KMS-11 (cell line): Measurements from ENCODE around the gene UGT2B7.
"Not testable (repeated sequence)": the region's sequence is repeated elsewhere in the genome, so short reads cannot be mapped to it uniquely, and the experiment has no call there.

Source experiments
- H2AFZ ChIP-seq: fragments of 200-600 bp; sonication (generic); 2 replicates; pipeline ENCODE4 v1.6.1; 2016; ENCODE audit warnings: antibody characterized with exemption, mixed run types, low read depth
- H3K27ac ChIP-seq: fragments of 200-600 bp; sonication (generic); 2 replicates; pipeline ENCODE4 v1.6.1; 2016; ENCODE audit warnings: mild to moderate bottlenecking, mixed run types
- H3K27me3 ChIP-seq: fragments of 200-600 bp; sonication (generic); 2 replicates; pipeline ENCODE4 v1.6.1; 2017; ENCODE audit warnings: mild to moderate bottlenecking, low read depth, mixed run types, moderate library complexity; ENCODE audit not compliant: insufficient read depth
- H3K36me3 ChIP-seq: fragments of 200-600 bp; sonication (generic); 2 replicates; pipeline ENCODE4 v1.6.1; 2017; ENCODE audit warnings: mild to moderate bottlenecking, mixed run types; ENCODE audit not compliant: insufficient read depth
- H3K4me1 ChIP-seq: fragments of 200-600 bp; sonication (generic); 2 replicates; pipeline ENCODE4 v1.6.1; 2016; ENCODE audit warnings: mild to moderate bottlenecking, low read depth, mixed run types; ENCODE audit not compliant: poor library complexity, severe bottlenecking
- H3K4me2 ChIP-seq: fragments of 200-600 bp; sonication (generic); 2 replicates; pipeline ENCODE4 v1.7.0; 2016; ENCODE audit warnings: mild to moderate bottlenecking, mixed run types
- H3K4me3 ChIP-seq: fragments of 200-600 bp; sonication (generic); IDR thresholded peaks from 2 replicates; pipeline ENCODE4 v1.6.1; 2017; ENCODE audit warnings: low read depth, low read length, mixed read lengths; ENCODE audit not compliant: insufficient read depth
- H3K79me2 ChIP-seq: fragments of 200-600 bp; sonication (generic); 2 replicates; pipeline ENCODE4 v1.6.1; 2016; ENCODE audit warnings: low read depth, mixed run types; ENCODE audit not compliant: insufficient read depth
- H3K9ac ChIP-seq: fragments of 200-600 bp; sonication (generic); 2 replicates; pipeline ENCODE4 v1.6.1; 2016; ENCODE audit warnings: mild to moderate bottlenecking, mixed run types
- H4K20me1 ChIP-seq: fragments of 200-600 bp; sonication (generic); 2 replicates; pipeline ENCODE4 v1.6.1; 2016; ENCODE audit warnings: mild to moderate bottlenecking, mixed run types; ENCODE audit not compliant: insufficient read depth
- TF ChIP-seq, protein P1 (sequence below): fragments of 200-600 bp; sonication (generic); conservative IDR thresholded peaks from 2 replicates; pipeline ENCODE4 v1.6.1; 2017; ENCODE audit warnings: low read depth, mild to moderate bottlenecking, antibody characterized with exemption, low read length, moderate library complexity, mixed read lengths

Gene UGT2B7

DNA sequence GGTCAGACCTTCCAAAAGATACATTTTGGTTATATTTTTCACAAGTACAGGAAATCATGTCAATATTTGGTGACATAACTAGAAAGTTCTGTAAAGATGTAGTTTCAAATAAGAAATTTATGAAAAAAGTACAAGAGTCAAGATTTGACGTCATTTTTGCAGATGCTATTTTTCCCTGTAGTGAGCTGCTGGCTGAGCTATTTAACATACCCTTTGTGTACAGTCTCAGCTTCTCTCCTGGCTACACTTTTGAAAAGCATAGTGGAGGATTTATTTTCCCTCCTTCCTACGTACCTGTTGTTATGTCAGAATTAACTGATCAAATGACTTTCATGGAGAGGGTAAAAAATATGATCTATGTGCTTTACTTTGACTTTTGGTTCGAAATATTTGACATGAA, 536 bp downstream of the UGT2B7 start:
- Histone ChIP-seq H3K79me2 (no peaks in the 10 kb centered on the region), H3K4me2 (no peak overlapping the region)
- TF ChIP-seq, protein P1, sequence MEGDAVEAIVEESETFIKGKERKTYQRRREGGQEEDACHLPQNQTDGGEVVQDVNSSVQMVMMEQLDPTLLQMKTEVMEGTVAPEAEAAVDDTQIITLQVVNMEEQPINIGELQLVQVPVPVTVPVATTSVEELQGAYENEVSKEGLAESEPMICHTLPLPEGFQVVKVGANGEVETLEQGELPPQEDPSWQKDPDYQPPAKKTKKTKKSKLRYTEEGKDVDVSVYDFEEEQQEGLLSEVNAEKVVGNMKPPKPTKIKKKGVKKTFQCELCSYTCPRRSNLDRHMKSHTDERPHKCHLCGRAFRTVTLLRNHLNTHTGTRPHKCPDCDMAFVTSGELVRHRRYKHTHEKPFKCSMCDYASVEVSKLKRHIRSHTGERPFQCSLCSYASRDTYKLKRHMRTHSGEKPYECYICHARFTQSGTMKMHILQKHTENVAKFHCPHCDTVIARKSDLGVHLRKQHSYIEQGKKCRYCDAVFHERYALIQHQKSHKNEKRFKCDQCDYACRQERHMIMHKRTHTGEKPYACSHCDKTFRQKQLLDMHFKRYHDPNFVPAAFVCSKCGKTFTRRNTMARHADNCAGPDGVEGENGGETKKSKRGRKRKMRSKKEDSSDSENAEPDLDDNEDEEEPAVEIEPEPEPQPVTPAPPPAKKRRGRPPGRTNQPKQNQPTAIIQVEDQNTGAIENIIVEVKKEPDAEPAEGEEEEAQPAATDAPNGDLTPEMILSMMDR = no peak

DNA sequence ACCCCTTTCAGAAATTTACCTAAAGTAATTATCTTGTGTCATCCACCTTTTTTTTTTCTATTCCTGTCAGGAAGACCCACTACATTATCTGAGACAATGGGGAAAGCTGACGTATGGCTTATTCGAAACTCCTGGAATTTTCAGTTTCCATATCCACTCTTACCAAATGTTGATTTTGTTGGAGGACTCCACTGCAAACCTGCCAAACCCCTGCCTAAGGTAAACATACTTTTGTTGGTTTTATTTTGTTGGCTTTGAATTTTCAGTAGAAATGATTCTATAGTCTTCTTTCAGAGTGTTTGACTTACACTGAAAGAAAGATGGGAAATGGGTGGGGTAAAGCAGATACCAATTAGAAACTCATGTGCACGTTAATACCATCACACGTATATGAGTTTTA, 2.2 kb downstream of the UGT2B7 start:
- H3K4me3 ChIP-seq = no peak overlapping the region
- no peaks in the 10 kb centered on the region for H3K4me1 ChIP-seq
- no peak overlapping the region for H3K9ac ChIP-seq
- no peaks in the 10 kb centered on the region for H4K20me1 ChIP-seq
- TF ChIP-seq, protein P1 = no peak
- no peaks in the 10 kb centered on the region for H3K79me2 ChIP-seq
- no peaks in the 10 kb centered on the region for H3K27me3 ChIP-seq
- no peak overlapping the region for H2AFZ ChIP-seq
- no peak overlapping the region for H3K4me2 ChIP-seq
- H3K36me3 ChIP-seq = no peaks in the 10 kb centered on the region
- no peak overlapping the region for H3K27ac ChIP-seq

More for the DNA sequence above, 536 bp downstream of the UGT2B7 start:
- no peak overlapping the region for H3K27ac ChIP-seq
- H3K9ac ChIP-seq = no peak overlapping the region
- no peak overlapping the region for H2AFZ ChIP-seq
- H4K20me1 ChIP-seq = no peaks in the 10 kb centered on the region
- H3K4me3 ChIP-seq = no peak overlapping the region
- no peaks in the 10 kb centered on the region for H3K27me3 ChIP-seq
- no peaks in the 10 kb centered on the region for H3K4me1 ChIP-seq
- no peaks in the 10 kb centered on the region for H3K36me3 ChIP-seq

DNA sequence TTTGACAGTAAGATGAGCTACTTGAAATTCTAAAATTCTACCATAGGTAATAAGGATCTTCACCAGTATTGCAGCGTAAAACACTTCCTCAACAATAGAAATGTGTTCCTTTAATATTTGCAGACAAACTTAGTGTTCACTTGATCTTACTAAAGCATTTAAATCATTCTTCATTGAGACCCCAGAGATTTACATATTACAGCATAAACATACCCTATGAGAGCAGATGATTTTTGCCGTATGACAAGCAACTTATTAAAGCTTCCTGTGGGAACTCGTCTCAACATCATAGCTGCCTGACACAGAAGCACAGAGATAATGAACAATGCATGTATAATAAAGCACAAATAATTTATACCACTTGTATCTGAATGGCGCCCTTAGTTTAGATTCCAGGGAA, 3.6 kb downstream of the UGT2B7 start:
- Histone ChIP-seq H3K4me3 (no peak overlapping the region), H3K4me2 (no peak overlapping the region), H2AFZ (no peak overlapping the region), H4K20me1 (no peaks in the 10 kb centered on the region), H3K36me3 (no peaks in the 10 kb centered on the region), H3K27me3 (no peaks in the 10 kb centered on the region), H3K4me1 (no peaks in the 10 kb centered on the region), H3K27ac (no peak overlapping the region), H3K79me2 (no peaks in the 10 kb centered on the region), H3K9ac (no peak overlapping the region)
- TF ChIP-seq, protein P1 = no peak

DNA sequence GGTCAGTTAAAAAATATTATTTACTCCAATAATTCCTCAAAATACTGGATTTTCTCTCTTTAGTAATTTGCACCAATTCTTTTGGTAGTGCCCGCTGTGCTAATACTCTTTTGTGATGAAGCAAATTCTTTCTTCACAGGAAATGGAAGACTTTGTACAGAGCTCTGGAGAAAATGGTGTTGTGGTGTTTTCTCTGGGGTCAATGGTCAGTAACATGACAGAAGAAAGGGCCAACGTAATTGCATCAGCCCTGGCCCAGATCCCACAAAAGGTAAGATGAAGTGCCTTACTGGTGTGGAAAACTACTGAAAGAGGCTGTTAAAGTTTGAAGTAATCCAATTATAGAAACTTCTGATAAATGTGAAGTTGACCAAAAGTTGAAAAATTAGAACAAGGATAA, 6.4 kb downstream of the UGT2B7 start:
- H3K79me2 ChIP-seq, H3K27me3 ChIP-seq, H3K4me3 ChIP-seq, H2AFZ ChIP-seq, H3K4me2 ChIP-seq, H3K9ac ChIP-seq, H3K4me1 ChIP-seq, H3K36me3 ChIP-seq, H3K27ac ChIP-seq, H4K20me1 ChIP-seq: not testable (repeated sequence)

DNA sequence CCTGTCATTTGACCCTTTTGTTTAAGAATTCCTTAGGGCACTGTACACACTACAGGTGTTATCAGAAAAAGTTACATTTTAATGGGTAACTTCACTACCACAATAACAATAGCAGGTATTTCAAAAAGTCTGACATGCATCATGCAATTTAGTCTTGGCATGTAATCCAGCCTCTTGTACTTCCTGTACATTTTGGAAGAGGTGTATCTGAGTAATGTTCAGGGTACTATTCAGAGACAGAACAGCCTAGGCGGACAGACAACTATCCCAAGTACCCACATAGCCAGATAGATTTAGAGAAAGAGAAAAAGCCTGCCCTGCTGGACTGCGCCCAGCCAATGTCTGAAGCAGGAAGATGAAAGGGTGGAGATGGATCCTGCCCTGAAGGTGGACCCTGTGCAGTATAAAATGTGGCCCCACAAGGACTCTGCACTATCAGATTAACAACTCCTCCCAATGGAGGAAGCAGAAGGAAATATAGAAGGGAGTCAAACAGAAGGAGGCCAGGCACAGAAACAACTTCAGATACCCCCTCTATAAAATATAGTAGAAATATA, 8.5 kb downstream of the UGT2B7 start:
- Histone ChIP-seq H3K4me3 (no peak overlapping the region), H3K4me2 (no peak overlapping the region), H3K27me3 (no peaks in the 10 kb centered on the region), H3K36me3 (no peaks in the 10 kb centered on the region), H3K4me1 (no peaks in the 10 kb centered on the region), H2AFZ (no peak overlapping the region), H4K20me1 (no peaks in the 10 kb centered on the region), H3K27ac (no peak overlapping the region), H3K79me2 (no peaks in the 10 kb centered on the region), H3K9ac (no peak overlapping the region)
- TF ChIP-seq, protein P1 = no peak

DNA sequence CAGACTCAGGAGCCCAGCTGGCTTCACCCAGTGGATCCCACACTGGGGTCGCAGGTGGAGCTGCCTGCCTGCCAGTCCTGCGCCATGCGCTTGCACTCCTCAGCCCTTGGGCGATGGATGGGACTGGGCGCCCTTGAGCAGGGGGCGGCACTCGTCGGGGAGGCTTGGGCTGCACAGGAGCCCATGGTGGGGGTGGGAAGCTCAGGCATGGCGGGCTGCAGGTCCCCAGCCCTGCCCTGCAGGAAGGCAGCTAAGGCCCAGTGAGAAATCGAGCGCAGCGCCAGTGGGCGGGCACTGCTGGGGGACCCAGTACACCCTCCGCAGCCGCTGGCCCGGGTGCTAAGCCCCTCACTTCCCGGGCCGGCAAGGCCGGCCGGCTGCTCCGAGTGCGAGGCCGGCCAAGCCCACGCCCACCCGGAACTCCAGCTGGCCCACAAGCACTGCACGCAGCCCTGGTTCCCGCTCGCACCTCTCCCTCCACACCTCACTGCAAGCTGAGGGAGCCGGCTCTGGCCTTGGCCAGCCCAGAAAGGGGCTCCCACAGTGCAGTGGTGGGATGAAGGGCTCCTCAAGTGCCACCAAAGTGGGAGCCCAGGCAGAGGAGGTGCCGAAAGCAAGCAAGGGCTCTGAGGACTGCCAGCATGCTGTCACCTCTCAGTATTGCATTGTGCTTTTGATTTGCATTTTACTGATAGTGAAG, 19.0 kb downstream of the UGT2B7 start:
- H3K4me1 ChIP-seq, H3K4me2 ChIP-seq, H3K79me2 ChIP-seq, H3K9ac ChIP-seq, H4K20me1 ChIP-seq, H2AFZ ChIP-seq, H3K4me3 ChIP-seq, H3K27ac ChIP-seq, H3K36me3 ChIP-seq, H3K27me3 ChIP-seq: not testable (repeated sequence)
